Hematopoietic multipotent progenitor cell treated with erythropoietin and hydrocortisone succinate and interleukin-3 and kit ligand, for 6 days (in vitro differentiated cells): ENCODE results near the gene CNBD2.
A peak's percentile ranks its signal among the peaks of the same experiment; 100 is the strongest.
"Not testable (repeated sequence)": the region's sequence is repeated elsewhere in the genome, so short reads cannot be mapped to it uniquely, and the experiment has no call there.

Experiments
- DNase-seq: peaks from one replicate; pipeline ENCODE4 v3.0.0-alpha.2; 2015

CNBD2 gene

DNA sequence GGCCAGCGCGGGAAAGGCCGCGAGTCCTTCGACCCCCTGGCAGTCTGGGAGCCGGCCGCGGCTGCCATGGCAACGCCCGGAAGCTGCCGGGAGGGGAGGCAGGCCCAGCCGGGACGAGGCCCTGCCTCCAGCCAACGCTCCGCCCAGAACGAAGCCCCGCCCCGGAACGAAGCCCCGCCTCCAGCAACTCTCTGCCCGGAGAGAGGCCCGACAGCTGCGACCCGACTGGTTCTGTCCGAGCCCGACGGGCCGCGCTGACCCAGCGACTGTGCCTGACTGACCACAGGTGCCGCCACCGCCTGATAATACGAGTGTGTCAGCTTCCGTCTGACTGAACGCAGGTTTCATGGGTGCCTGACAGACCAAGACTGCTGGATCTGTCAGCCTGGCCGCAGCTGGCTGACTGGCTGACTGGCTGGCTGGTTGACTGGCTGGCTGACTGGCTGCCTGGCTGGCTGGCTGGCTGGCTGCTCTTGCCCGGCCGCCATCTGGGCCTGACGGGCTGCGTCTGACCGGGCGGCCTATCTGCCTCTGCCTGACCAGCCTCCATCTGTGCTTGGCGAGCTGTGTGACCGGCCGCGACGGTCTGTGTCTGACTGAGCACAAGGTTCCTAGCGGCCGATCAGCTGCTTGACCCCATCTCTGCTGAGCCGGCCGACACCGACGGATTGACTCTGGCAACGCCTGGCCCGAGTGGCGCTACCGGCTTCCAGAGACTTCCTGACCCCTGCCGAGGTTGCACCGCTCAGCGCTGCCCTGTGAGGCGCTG lies 96.5 kb downstream of the CNBD2 start:
- DNase-seq = peak; percentile 89

DNA sequence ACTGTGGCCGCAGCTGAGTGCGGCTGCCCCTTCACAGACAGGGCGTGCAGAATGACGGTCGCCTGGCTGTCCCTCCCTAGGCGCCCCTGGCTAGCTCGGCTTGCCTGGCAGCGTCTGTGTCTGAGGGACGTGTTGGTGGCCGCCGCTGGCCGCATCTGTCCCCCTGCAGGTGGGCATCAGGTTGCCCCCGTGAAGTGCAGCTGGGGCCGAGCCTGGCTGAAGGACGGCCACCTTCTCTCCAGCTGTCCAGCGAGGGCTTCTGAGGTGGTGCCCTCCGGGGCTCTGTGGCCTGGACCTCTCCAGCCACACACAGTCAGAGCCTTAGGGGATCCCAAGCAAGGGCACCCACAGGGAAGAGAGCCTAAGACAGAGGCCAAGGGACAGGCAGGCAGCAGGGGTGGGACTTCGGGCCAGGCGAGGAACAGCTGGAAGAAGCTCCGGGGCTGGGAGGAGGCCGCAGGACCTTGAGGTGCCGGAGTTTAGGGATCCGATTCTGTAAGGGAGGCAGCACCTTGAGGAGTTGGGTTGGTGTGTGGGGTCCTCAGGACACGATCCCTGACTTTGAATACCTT lies 97.1 kb downstream of the CNBD2 start:
- no peak for DNase-seq

DNA sequence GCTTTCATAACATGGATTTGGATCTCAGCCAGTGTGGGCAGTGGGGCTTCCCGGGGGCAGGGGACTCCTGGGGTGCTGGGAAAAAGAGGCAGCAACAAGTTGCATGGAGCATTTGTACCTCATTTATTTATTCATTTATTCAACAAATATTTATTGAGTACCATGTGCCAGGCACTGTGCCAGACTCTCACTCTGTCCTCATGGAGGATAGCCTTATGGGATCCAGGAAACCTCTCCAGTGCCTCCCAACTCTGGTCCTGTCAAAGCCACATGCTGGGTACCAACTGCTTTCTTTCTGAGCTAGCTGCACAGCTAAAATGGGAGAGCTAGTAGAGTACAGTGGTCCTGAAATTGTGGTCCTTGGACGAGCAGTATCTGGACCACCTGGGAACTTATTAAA lies 98.4 kb downstream of the CNBD2 start:
- DNase-seq = no peak

DNA sequence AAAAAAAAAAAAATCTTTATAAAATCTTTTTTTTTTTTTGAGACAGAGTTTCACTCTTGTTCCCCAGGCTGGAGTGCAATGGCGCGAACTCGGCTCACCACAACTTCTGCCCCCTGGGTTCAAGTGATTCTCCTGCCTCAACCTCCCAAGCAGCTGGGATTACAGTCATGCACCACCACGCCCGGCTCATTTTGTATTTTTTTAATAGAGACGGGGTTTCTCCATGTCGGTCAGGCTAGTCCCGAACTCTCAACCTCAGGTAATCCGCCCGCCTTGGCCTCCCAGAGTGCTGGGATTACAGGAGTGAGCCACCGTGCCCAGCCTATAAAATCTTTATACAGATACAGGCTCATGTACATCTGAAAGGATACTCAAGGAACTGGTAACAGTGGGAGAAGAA lies 100.1 kb downstream of the CNBD2 start:
- DNase-seq = not testable (repeated sequence)

DNA sequence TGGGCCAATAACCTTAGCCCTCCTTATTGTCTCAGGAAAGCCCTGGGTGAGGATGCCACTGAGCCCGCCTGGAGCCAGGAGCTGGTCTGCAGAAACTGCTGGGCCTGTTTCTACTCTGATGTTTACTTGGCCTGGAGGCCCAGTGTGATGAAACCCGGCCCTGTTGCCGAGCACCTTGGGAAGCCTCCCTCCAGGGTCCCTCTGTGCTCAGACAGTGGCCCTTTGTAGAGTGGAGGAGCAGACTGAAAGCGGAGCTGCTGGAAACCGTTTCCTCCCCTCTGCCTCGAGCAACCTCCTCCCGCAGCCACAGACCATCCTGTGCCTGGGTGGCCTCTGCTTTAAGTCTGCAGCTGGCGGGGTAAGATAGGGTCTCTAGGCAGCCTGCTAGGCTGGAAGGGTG lies 102.1 kb downstream of the CNBD2 start:
- DNase-seq = no peak

DNA sequence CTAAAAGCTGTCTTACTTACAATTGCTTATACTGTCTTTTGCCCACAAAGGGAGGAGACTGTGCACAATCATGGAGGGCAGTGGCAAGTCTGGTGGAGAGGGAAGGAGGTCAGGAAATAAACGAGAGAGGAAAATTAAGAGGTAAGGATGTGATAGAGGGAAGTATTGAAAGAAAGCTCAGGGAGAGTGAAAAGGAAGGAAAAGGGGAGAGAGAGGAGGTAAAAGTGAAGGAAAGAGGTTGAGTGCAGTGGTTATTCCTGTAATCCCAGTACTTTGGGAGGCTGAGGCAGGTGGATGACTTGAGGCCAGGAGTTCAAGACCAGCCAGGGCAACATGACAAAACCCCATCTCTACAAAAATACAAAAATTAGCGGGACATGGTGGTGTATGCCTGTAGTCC lies 103.5 kb downstream of the CNBD2 start:
- DNase-seq = no peak

DNA sequence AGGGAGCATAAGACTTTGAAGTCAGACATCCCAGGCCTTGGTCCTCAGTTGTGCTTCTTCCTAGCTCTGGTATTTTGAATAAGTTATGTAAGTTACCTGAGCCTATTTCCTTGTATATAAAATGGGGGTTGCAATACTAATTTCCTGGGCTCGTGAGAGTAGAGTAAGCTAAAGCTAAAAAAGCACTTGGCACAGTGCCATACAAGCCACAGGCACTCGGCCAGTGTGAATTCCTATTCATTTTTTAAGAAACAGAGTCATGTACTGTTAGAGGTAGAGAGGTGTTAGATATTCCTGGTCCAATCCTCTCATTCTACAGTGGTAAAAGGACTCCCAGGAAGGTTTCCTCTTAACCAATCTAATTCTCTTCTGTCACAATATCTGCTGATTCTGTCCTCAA lies 106.6 kb downstream of the CNBD2 start:
- no peak for DNase-seq

DNA sequence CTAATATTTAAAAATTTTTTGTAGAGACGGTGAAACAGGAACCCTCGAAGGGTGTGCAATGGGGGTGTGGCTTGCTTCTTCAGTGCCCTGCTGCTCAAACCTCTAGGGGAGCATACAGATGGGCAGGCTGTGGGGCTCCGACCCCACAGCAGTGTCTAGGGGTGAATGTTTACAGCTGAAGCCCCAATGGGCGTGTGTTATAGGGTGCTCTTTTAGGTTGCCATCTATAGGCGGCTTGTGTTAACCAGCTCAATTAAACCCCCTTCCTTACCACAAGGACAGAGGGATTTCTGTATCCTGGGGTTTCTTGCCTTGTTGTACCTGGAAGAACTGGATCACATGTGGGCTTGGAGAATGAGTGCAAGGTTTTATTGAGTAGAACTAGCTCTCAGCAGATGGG lies 109.4 kb downstream of the CNBD2 start:
- DNase-seq = not testable (repeated sequence)

DNA sequence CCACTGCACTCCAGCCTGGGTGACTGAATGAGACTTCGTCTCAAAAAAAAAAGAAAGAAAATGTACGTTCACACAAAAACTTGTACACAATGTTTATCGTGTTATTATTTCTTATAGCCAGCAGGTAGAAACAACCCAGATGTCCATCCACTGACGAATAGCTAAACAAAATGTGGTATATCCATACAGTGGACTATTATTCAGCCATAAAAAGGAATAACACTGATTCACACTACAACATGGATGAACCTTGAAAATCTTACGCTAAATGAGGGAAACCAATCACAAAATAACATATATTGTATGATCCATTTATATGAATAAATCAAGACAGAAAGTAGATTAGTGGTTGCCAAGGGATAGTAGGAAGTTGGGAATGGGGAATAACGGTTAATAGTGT lies 111.1 kb downstream of the CNBD2 start:
- no peak for DNase-seq

DNA sequence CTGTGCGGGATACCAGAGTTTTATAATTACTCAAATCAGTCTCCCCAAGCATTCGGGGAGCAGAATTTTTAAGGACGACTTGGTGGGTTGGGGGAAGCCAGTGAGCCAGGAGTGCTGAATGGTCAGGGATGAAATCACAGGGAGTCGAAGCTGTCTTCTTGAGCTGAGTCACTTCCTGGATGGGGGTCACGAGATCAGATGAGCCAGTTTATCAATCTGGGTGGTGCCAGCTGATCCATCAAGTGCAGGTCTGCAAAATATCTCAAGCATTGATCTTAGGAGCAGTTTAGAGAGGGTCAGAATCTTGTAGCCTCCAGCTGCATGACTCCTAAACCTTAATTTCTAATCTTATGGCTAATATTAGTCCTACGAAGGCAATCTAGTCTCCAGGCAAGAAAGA lies 111.6 kb downstream of the CNBD2 start:
- not testable (repeated sequence) for DNase-seq
